Endothelial cell of umbilical vein (primary cell): ENCODE results near the gene ACTR2. TPM values are rescaled to one million over a fixed set of nuclear protein-coding genes. Genes with fewer than 3 reads are reported as not detected.

Experiments
- BruUV-seq: library from RNA; stranded (reverse); fragments of 400-500 nt; replicated peaks from 2 replicates; lab custom pipeline; 2021; lab: Mats Ljungman, UMichigan
- CTCF ChIA-PET: fragments of 300-600, 350-600 bp; sonication (Branson Sonifier 250); formaldehyde crosslinking; loops from one replicate; lab custom pipeline; 2021; ENCODE audit warnings: antibody characterized with exemption, inconsistent platforms; lab: Charles Lee
- POLR2A ChIA-PET: fragments of 300-600, 350-600 bp; sonication (Branson Sonifier 250); formaldehyde crosslinking; loops from one replicate; lab custom pipeline; 2021; ENCODE audit warnings: antibody characterized with exemption, inconsistent platforms; lab: Charles Lee
- DNase-seq: peaks from one replicate; pipeline ENCODE4 v3.0.0-alpha.2; 2011; ENCODE audit warnings: low read depth, low spot score
- FAIRE-seq: peaks from 2 replicates; lab custom pipeline; 2011; peaks lifted over from hg19 to GRCh38; lab: Jason Lieb, UNC
- H2AFZ ChIP-seq: 2 replicates; pipeline ENCODE4 v1.6.0; 2012; ENCODE audit warnings: low read depth, low read length, control low read depth, inconsistent platforms
- H3K27ac ChIP-seq: 2 replicates; pipeline ENCODE4 v1.5.1; 2011; ENCODE audit warnings: low read depth, mild to moderate bottlenecking, control low read depth, low read length, moderate library complexity; ENCODE audit not compliant: insufficient read depth
- H3K27me3 ChIP-seq, 2 experiments: 2 replicates each; pipeline versions ENCODE4 v1.6.0 to v1.6.1; 2011; ENCODE audit warnings: low read length in 2 of 2, mixed read lengths in 1 of 2; ENCODE audit not compliant: control insufficient read depth in 2 of 2, insufficient read depth in 2 of 2
- H3K36me3 ChIP-seq, 2 experiments: 2 replicates in 1 of 2; 3 replicates in 1 of 2; pipeline ENCODE4 v1.5.1; 2011; ENCODE audit warnings: low read length in 2 of 2, mild to moderate bottlenecking in 1 of 2, moderate library complexity in 1 of 2; ENCODE audit not compliant: control insufficient read depth in 2 of 2, insufficient read depth in 2 of 2; ENCODE audit errors: extremely low read depth in 1 of 2
- H3K4me1 ChIP-seq: 3 replicates; pipeline ENCODE4 v1.5.1; 2011; ENCODE audit warnings: mild to moderate bottlenecking, low read length; ENCODE audit not compliant: control insufficient read depth, insufficient read depth; ENCODE audit errors: extremely low read depth
- H3K4me2 ChIP-seq: 2 replicates; pipeline ENCODE4 v1.6.1; 2011; ENCODE audit warnings: low read length, control low read depth, mixed read lengths; ENCODE audit not compliant: insufficient read depth
- H3K4me3 ChIP-seq, 3 experiments: fragments of 200-600 bp in 1 of 3; sonication (generic), shearing (Covaris generic) in 1 of 3; replicated peaks in 1 of 3; 2 replicates each; pipeline ENCODE4 v1.5.1; 2011 to 2016; ENCODE audit warnings: control low read depth in 3 of 3, low read length in 3 of 3, mild to moderate bottlenecking in 2 of 3, inconsistent platforms in 1 of 3, low read depth in 1 of 3, moderate library complexity in 1 of 3; ENCODE audit not compliant: insufficient read depth in 1 of 3
- H3K79me2 ChIP-seq: 2 replicates; pipeline ENCODE4 v1.6.0; 2012; ENCODE audit warnings: low read length, inconsistent platforms; ENCODE audit not compliant: control insufficient read depth, insufficient read depth
- H3K9ac ChIP-seq: replicated peaks from 2 replicates; pipeline ENCODE3; 2011; ENCODE audit warnings: low read length, control low read depth; ENCODE audit not compliant: insufficient read depth; ENCODE audit errors: extremely low read depth
- H3K9me1 ChIP-seq: replicated peaks from 3 replicates; pipeline ENCODE4 v1.6.0; 2011; ENCODE audit warnings: mild to moderate bottlenecking, low read length; ENCODE audit not compliant: control insufficient read depth, insufficient read depth; ENCODE audit errors: extremely low read depth
- H3K9me3 ChIP-seq: replicated peaks from 2 replicates; pipeline ENCODE4 v1.5.1; 2012; ENCODE audit warnings: low read length, inconsistent platforms; ENCODE audit not compliant: control insufficient read depth, insufficient read depth
- H4K20me1 ChIP-seq: replicated peaks from 2 replicates; pipeline ENCODE3; 2011; ENCODE audit warnings: mild to moderate bottlenecking, low read length; ENCODE audit not compliant: control insufficient read depth, insufficient read depth; ENCODE audit errors: extremely low read depth
- CTCF ChIP-seq, 2 donors: IDR thresholded peaks; 1 replicate in 1 of 2; 2 replicates in 1 of 2; pipeline ENCODE4 v1.5.1; 2011; ENCODE audit warnings: low read length in 2 of 2, mild to moderate bottlenecking in 2 of 2, moderate library complexity in 2 of 2, control low read depth in 1 of 2, inconsistent platforms in 1 of 2, low read depth in 1 of 2; ENCODE audit not compliant: insufficient read depth in 1 of 2; ENCODE audit errors: extremely low read depth in 1 of 2
- EZH2 ChIP-seq: IDR thresholded peaks from 2 replicates; pipeline ENCODE4 v1.6.1; 2012; ENCODE audit warnings: borderline replicate concordance, low read depth, mild to moderate bottlenecking, moderate library complexity, low read length, inconsistent platforms; ENCODE audit not compliant: severe bottlenecking
- FOS ChIP-seq: IDR thresholded peaks from 2 replicates; pipeline ENCODE4 v1.6.1; 2011; ENCODE audit warnings: mild to moderate bottlenecking, low read length, moderate library complexity, borderline replicate concordance; ENCODE audit not compliant: insufficient read depth
- GATA2 ChIP-seq: IDR thresholded peaks from 2 replicates; pipeline ENCODE4 v1.7.0; 2011; ENCODE audit warnings: low read depth, mild to moderate bottlenecking, moderate library complexity, mixed read lengths, low read length; ENCODE audit not compliant: insufficient read length, insufficient read depth
- JUN ChIP-seq: IDR thresholded peaks from 2 replicates; pipeline ENCODE4 v1.6.1; 2011; ENCODE audit warnings: borderline replicate concordance, low read depth; ENCODE audit not compliant: insufficient read length, insufficient read depth
- MAX ChIP-seq: IDR thresholded peaks from 2 replicates; pipeline ENCODE4 v1.6.1; 2011; ENCODE audit not compliant: insufficient read depth, insufficient read length
- MYC ChIP-seq: IDR thresholded peaks from one replicate; pipeline ENCODE4 v1.6.1; 2011; ENCODE audit warnings: mild to moderate bottlenecking, low read depth, low read length
- POLR2A ChIP-seq: IDR thresholded peaks from 2 replicates; pipeline ENCODE4 v1.6.1; 2012; ENCODE audit warnings: low read depth, mild to moderate bottlenecking, control low read depth, low read length
- POLR2AphosphoS5 ChIP-seq: IDR thresholded peaks from 2 replicates; pipeline ENCODE4 v1.6.1; 2012; ENCODE audit warnings: low read depth, mild to moderate bottlenecking, control low read depth, low read length, moderate library complexity; ENCODE audit not compliant: insufficient read depth
- dilution Hi-C: fragments of 300-500 bp; cut with MboI; formaldehyde crosslinking; loops from one replicate; pipeline ENCODE4 v1.15.0; 2019; ENCODE audit warnings: low sequenced_read_pairs; ENCODE audit not compliant: extremely low pct_ligation_motif_present
- intact Hi-C: fragments of 100-400 bp; cut with micrococcal nuclease; formaldehyde crosslinking; loops from one replicate; pipeline ENCODE4 v1.10.0; 2022
- polyA plus RNA-seq, 4 experiments: library from polyadenylated mRNA; depleted of rRNA in 3 of 4; stranded (reverse) in 3 of 4; unstranded in 1 of 4; fragments of >200 nt; gene quantifications; 2 replicates each; pipeline versions ENCODE4 v1.2.1 to v1.2.3, GENCODE V29; 2011 to 2012; ENCODE audit warnings: missing spikeins in 1 of 4
- total RNA-seq: library from RNA; stranded (reverse); gene quantifications from 2 replicates; pipeline ENCODE4 v1.2.3, GENCODE V29; 2021

Gene ACTR2
- total and polyA plus RNA-seq, 2 donors (not counting 3 experiments of a cell fraction or from before 2014, with no cell fraction given) = 48.7 to 287 TPM

GRCh38 chr2:65319674-65320041 is 92.0 kb downstream of the ACTR2 start:
- Histone ChIP-seq H4K20me1 (no peaks in the 10 kb centered on the region), H3K27ac (no peak overlapping the region), H3K9ac (no peak overlapping the region), H3K79me2 (no peaks in the 10 kb centered on the region), H3K27me3 (no peaks in the 10 kb centered on the region), H3K9me1 (no peaks in the 10 kb centered on the region), H3K36me3 (no peaks in the 10 kb centered on the region), H3K4me1 (no peaks in the 10 kb centered on the region), H3K4me2 (no peak overlapping the region), H2AFZ (no peak overlapping the region), H3K4me3 (no peak overlapping the region), H3K9me3 (no peaks in the 10 kb centered on the region)
- ChIA-PET POLR2A (no interaction called here), CTCF (interaction anchor here (0.8 to 1.9 kb wide), 6 partner anchors 8 to 64 kb away, joined by 3 to 7 read pairs (median 3); no protein-coding TSS in a partner anchor)
- FAIRE-seq = peak; percentile 72
- BruUV-seq = no TSS peak
- dilution Hi-C loops (no loop called here), intact Hi-C loops (no loop called here)
- no peak for TF ChIP-seq MYC
- TF ChIP-seq POLR2AphosphoS5 = no peak
- TF ChIP-seq CTCF (IDR thresholded peaks at IDR 0.05; ENCODE audit: extremely low read depth in 1 of 2, insufficient read depth in 1 of 2, low read depth in 1 of 2, low read length in 2 of 2) = no peak
- TF ChIP-seq EZH2 = no peak
- TF ChIP-seq JUN = no peak
- TF ChIP-seq POLR2A = no peak
- TF ChIP-seq GATA2 = no peak
- TF ChIP-seq FOS = no peak
- no peak for TF ChIP-seq MAX
- no peak for DNase-seq
